ENCODE measurements around the gene PRDM7. TPM values are rescaled to one million over a fixed set of nuclear protein-coding genes. Genes with fewer than 3 reads are reported as not detected.
A peak's percentile ranks its signal among the peaks of the same experiment; 100 is the strongest.

PRDM7 gene
- total RNA-seq, 1 experiment from 2014 or later: not detected

DNA sequence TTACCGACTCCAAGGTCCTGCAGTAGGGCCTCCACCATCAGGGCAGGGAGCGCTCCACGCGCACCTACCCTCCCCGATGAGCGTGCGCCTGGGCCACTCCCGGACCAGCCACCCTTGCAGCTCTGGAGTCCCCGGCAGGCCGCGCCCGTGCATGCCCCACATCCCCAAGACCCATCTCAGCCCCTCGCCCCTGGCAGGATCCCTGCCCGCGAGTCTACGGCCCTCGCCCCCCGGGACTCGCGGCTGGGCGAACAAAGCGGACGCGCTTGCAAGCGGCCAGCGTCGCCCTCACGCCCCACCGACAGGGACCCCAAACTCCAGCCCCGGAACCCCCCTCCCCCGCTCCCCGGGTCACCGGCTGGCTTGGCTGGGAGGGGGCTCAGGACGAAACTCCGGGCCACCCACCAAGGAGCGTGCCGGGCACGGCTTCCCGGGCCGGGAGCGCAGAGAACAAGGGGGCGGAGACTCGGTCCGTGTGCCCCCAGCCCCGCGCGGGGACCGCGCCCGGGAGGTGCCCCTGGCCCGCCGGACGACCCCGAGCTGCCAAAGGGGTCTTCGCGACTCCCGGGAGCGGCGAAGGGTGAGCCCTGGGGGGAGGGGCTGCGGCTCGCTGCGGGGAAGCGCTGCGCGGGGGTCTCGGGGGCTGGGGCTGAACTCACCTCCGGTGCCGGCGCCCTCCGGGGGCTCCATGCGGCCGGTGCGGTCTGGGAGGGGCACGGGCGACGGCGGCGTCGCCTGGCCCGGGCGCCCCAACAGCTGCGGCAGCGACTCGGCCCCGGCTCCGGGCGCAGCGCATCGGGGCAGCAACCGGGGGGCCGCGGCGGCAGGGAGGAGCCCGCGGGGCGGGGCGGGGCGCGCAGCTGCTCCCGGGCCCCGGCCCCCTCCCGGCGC, 58.2 kb downstream of the PRDM7 start, which contains the start of gene DBNDD1:
Gene DBNDD1 (minus strand): TSS at position 805 of the 891 bp plus-strand sequence. CDS start 115 bp downstream, at position 690.
- peaks cover 1% of the 10 kb centered on the region for H3K36me3 ChIP-seq (ENCODE audit: control insufficient read depth, insufficient read depth, low read length)
- no TSS peak for BruUV-seq (replicated peaks)
- ChIA-PET POLR2A (interaction anchor here (1.1 kb wide), 1 partner anchor 145 kb away, joined by 5 read pairs; no protein-coding TSS in a partner anchor), CTCF (interaction anchor here (0.6 to 1.4 kb wide), 7 partner anchors 27 to 100 kb away, joined by 3 to 6 read pairs (median 3); partner anchors contain the start of genes MC1R and TUBB3)
- Mint-ChIP-seq H3K4me1 (ENCODE audit: low read depth, unreplicated experiment) (peaks cover 21% of the 10 kb centered on the region), H3K36me3 (ENCODE audit: insufficient read depth, unreplicated experiment) (peaks cover 51% of the 10 kb centered on the region), H3K9me3 (ENCODE audit: unreplicated experiment) (no peaks in the 10 kb centered on the region), H3K27me3 (ENCODE audit: insufficient read depth, unreplicated experiment) (no peaks in the 10 kb centered on the region), H3K4me3 (ENCODE audit: unreplicated experiment) (peak within 1 kb of the TSS; percentile 92), H3K27ac (ENCODE audit: unreplicated experiment) (peak within 1 kb of the TSS; percentile 99)
- peak within 1 kb of the TSS; percentile 88 for H3K4me3 ChIP-seq (ENCODE audit: low read depth, low read length)
- peak; percentile 55 to 66 for DNase-seq
- peaks cover 34% of the 10 kb centered on the region for H3K4me1 ChIP-seq
- H3K27me3 ChIP-seq (replicated peaks; ENCODE audit: control insufficient read depth, insufficient read depth, low read length): no peaks in the 10 kb centered on the region
- TF ChIP-seq, protein P1, sequence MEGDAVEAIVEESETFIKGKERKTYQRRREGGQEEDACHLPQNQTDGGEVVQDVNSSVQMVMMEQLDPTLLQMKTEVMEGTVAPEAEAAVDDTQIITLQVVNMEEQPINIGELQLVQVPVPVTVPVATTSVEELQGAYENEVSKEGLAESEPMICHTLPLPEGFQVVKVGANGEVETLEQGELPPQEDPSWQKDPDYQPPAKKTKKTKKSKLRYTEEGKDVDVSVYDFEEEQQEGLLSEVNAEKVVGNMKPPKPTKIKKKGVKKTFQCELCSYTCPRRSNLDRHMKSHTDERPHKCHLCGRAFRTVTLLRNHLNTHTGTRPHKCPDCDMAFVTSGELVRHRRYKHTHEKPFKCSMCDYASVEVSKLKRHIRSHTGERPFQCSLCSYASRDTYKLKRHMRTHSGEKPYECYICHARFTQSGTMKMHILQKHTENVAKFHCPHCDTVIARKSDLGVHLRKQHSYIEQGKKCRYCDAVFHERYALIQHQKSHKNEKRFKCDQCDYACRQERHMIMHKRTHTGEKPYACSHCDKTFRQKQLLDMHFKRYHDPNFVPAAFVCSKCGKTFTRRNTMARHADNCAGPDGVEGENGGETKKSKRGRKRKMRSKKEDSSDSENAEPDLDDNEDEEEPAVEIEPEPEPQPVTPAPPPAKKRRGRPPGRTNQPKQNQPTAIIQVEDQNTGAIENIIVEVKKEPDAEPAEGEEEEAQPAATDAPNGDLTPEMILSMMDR (IDR thresholded peaks at IDR 0.05; ENCODE audit: insufficient read depth in 1 of 2, low read depth in 1 of 2, low read length in 1 of 2, severe bottlenecking in 1 of 2, unreplicated experiment in 1 of 2): no peak
- intact Hi-C loops (cut with micrococcal nuclease; ENCODE audit: unreplicated experiment): loop anchor here (2.0 kb wide), 1 partner anchor 46 kb away; no protein-coding TSS in a partner anchor
- H3K9me3 ChIP-seq: no peaks in the 10 kb centered on the region

DNA sequence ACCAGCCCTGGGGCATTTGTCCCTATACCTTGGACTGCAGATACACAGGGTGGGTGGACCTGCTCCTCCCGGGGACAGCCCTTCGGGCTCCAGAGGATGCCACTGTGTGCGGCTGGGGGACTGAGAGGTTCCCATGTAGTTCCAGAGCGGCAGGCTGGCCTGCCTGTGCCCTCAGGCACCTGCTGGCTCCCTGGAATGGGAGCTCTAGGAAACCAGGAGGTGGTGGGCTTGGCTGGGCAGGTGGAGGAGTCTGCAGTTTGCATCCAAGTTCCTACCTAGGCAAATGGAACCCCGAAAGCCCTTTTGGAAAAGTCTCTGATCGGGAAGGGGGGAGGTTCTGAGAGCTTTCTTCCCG, 58.9 kb downstream of the PRDM7 start:
- Mint-ChIP-seq H3K27ac (ENCODE audit: unreplicated experiment) (peak overlapping the region; percentile 56), H3K36me3 (ENCODE audit: insufficient read depth, unreplicated experiment) (peaks cover 49% of the 10 kb centered on the region), H3K4me3 (ENCODE audit: unreplicated experiment) (peak overlapping the region; percentile 92), H3K9me3 (ENCODE audit: unreplicated experiment) (no peaks in the 10 kb centered on the region), H3K27me3 (ENCODE audit: insufficient read depth, unreplicated experiment) (no peaks in the 10 kb centered on the region), H3K4me1 (ENCODE audit: low read depth, unreplicated experiment) (peaks cover 21% of the 10 kb centered on the region)
- TF ChIP-seq, protein P1 (IDR thresholded peaks at IDR 0.05; ENCODE audit: insufficient read depth in 1 of 2, low read depth in 1 of 2, low read length in 1 of 2, severe bottlenecking in 1 of 2, unreplicated experiment in 1 of 2): no peak
- H3K9me3 ChIP-seq: no peaks in the 10 kb centered on the region
- no peaks in the 10 kb centered on the region for H3K27me3 ChIP-seq (replicated peaks; ENCODE audit: control insufficient read depth, insufficient read depth, low read length)
- no TSS peak for BruUV-seq (replicated peaks)
- CTCF ChIA-PET: interaction anchor here (0.6 to 1.4 kb wide), 3 partner anchors 28 to 99 kb away, joined by 3 to 6 read pairs (median 3); partner anchors contain the start of gene MC1R
- POLR2A ChIA-PET: no interaction called here
- H3K4me3 ChIP-seq (ENCODE audit: low read depth, low read length): peak overlapping the region; percentile 88
- H3K4me1 ChIP-seq: peaks cover 31% of the 10 kb centered on the region
- DNase-seq: peak; percentile 42 to 52
- H3K36me3 ChIP-seq (ENCODE audit: control insufficient read depth, insufficient read depth, low read length): peaks cover 1% of the 10 kb centered on the region
- intact Hi-C loops (cut with micrococcal nuclease; ENCODE audit: unreplicated experiment): loop anchor here (2.0 kb wide), 1 partner anchor 45 kb away; no protein-coding TSS in a partner anchor

DNA sequence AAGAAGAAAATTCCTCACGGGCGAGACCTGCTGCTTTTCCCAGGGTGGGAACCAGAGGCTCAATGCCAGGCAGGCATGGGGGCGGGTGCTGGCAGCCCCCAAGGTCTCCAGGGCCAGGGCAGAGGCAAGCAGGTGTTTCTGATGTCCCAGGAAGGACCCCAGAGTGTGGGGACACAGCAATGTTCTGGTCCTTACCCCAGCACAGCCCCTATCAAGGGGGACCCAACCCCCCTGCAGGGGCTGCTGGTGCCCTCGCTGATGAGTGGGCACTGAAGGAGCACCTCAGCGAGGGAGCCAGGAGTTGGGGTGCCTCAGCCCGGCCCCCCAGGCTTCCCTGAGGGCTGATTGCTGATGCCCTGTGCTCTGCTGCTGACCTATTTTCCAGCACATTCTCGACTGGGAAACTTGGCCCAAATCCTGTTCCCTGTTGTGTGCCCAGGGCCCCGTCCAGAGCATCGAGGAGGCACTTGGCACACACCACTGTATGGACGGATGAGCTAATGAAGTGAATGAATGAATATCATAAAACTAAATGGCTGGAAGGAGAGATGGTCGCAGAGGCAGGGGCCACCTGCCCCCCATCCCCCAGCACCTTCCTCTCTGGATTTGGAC, 60.7 kb downstream of the PRDM7 start:
- Histone ChIP-seq H3K36me3 (ENCODE audit: control insufficient read depth, insufficient read depth, low read length) (peaks cover 1% of the 10 kb centered on the region), H3K4me1 (peaks cover 19% of the 10 kb centered on the region), H3K27me3 (replicated peaks; ENCODE audit: control insufficient read depth, insufficient read depth, low read length) (no peaks in the 10 kb centered on the region), H3K9me3 (no peaks in the 10 kb centered on the region), H3K4me3 (ENCODE audit: low read depth, low read length) (no peak overlapping the region)
- peaks cover 12% of the 10 kb centered on the region for H3K4me1 Mint-ChIP-seq (ENCODE audit: low read depth, unreplicated experiment)
- TF ChIP-seq, protein P1 (IDR thresholded peaks at IDR 0.05; ENCODE audit: insufficient read depth in 1 of 2, low read depth in 1 of 2, low read length in 1 of 2, severe bottlenecking in 1 of 2, unreplicated experiment in 1 of 2): no peak
- peaks cover 45% of the 10 kb centered on the region for H3K36me3 Mint-ChIP-seq (ENCODE audit: insufficient read depth, unreplicated experiment)
- CTCF ChIA-PET: no interaction called here
- no peaks in the 10 kb centered on the region for H3K27me3 Mint-ChIP-seq (ENCODE audit: insufficient read depth, unreplicated experiment)
- H3K27ac Mint-ChIP-seq (ENCODE audit: unreplicated experiment): no peak overlapping the region
- H3K9me3 Mint-ChIP-seq (ENCODE audit: unreplicated experiment): no peaks in the 10 kb centered on the region
- POLR2A ChIA-PET: no interaction called here
- intact Hi-C loops (cut with micrococcal nuclease; ENCODE audit: unreplicated experiment): no loop called here
- DNase-seq: no peak
- H3K4me3 Mint-ChIP-seq (ENCODE audit: unreplicated experiment): no peak overlapping the region
- BruUV-seq (replicated peaks): no TSS peak

All from Caco-2 (cell line).